ENCODE results near the gene HEYL.

HEYL gene

GRCh38 chr1:39648496-39648895, 9.1 kb upstream of the HEYL start:
- no peak overlapping the region for H3K4me2 ChIP-seq (ENCODE audit: low read depth, low read length, poor library complexity, severe bottlenecking)

GRCh38 chr1:39647247-39647646, 7.8 kb upstream of the HEYL start:
- Histone ChIP-seq H3K4me1 (ENCODE audit: insufficient read depth, low read length, poor library complexity, severe bottlenecking) (no peaks in the 10 kb centered on the region), H3F3A (ENCODE audit: low read depth) (no peaks in the 10 kb centered on the region), H3K36me3 (ENCODE audit: insufficient read depth, low read length) (no peaks in the 10 kb centered on the region), H3K4me2 (ENCODE audit: low read depth, low read length, poor library complexity, severe bottlenecking) (no peak overlapping the region), H3K79me2 (ENCODE audit: insufficient read depth, low read length) (no peaks in the 10 kb centered on the region), H3K9ac (ENCODE audit: low read depth, low read length, poor library complexity, severe bottlenecking) (no peak overlapping the region), H3K27me3 (ENCODE audit: insufficient read depth, low read length, poor library complexity, severe bottlenecking) (no peaks in the 10 kb centered on the region), H3K9me3 (ENCODE audit: insufficient read depth, low read depth, low read length) (no peaks in the 10 kb centered on the region), H3K4me3 (ENCODE audit: low read length, poor library complexity, severe bottlenecking) (no peak overlapping the region), H3K9me2 (replicated peaks; ENCODE audit: low read depth, low read length) (no peaks in the 10 kb centered on the region), H2AFZ (ENCODE audit: low read length) (no peak overlapping the region), H4K20me1 (ENCODE audit: insufficient read depth, low read length, poor library complexity, severe bottlenecking) (no peaks in the 10 kb centered on the region)
- TF ChIP-seq CTCF (conservative IDR thresholded peaks at IDR 0.05; ENCODE audit: low read length) (no peak), EZH2phosphoT487 (IDR thresholded peaks at IDR 0.05; ENCODE audit: borderline replicate concordance) (no peak)

More at GRCh38 chr1:39648496-39648895, 9.1 kb upstream of the HEYL start:
- TF ChIP-seq EZH2phosphoT487 (IDR thresholded peaks at IDR 0.05; ENCODE audit: borderline replicate concordance) (no peak), CTCF (conservative IDR thresholded peaks at IDR 0.05; ENCODE audit: low read length) (no peak)
- Histone ChIP-seq H3K9me3 (ENCODE audit: insufficient read depth, low read depth, low read length) (no peaks in the 10 kb centered on the region), H4K20me1 (ENCODE audit: insufficient read depth, low read length, poor library complexity, severe bottlenecking) (no peaks in the 10 kb centered on the region), H3K27me3 (ENCODE audit: insufficient read depth, low read length, poor library complexity, severe bottlenecking) (no peaks in the 10 kb centered on the region), H3K4me3 (ENCODE audit: low read length, poor library complexity, severe bottlenecking) (no peak overlapping the region), H3K79me2 (ENCODE audit: insufficient read depth, low read length) (no peaks in the 10 kb centered on the region), H3F3A (ENCODE audit: low read depth) (no peaks in the 10 kb centered on the region), H3K36me3 (ENCODE audit: insufficient read depth, low read length) (no peaks in the 10 kb centered on the region), H3K9me2 (replicated peaks; ENCODE audit: low read depth, low read length) (no peaks in the 10 kb centered on the region), H3K4me1 (ENCODE audit: insufficient read depth, low read length, poor library complexity, severe bottlenecking) (no peaks in the 10 kb centered on the region), H2AFZ (ENCODE audit: low read length) (no peak overlapping the region), H3K9ac (ENCODE audit: low read depth, low read length, poor library complexity, severe bottlenecking) (no peak overlapping the region)

GRCh38 chr1:39646232-39647081, 7.0 kb upstream of the HEYL start:
- Histone ChIP-seq H3F3A (ENCODE audit: low read depth) (no peaks in the 10 kb centered on the region), H3K4me3 (ENCODE audit: low read length, poor library complexity, severe bottlenecking) (no peak overlapping the region), H2AFZ (ENCODE audit: low read length) (no peak overlapping the region), H3K9me3 (ENCODE audit: insufficient read depth, low read depth, low read length) (no peaks in the 10 kb centered on the region), H3K4me1 (ENCODE audit: insufficient read depth, low read length, poor library complexity, severe bottlenecking) (no peaks in the 10 kb centered on the region), H3K4me2 (ENCODE audit: low read depth, low read length, poor library complexity, severe bottlenecking) (no peak overlapping the region), H3K27me3 (ENCODE audit: insufficient read depth, low read length, poor library complexity, severe bottlenecking) (no peaks in the 10 kb centered on the region), H3K79me2 (ENCODE audit: insufficient read depth, low read length) (no peaks in the 10 kb centered on the region), H3K9me2 (replicated peaks; ENCODE audit: low read depth, low read length) (no peaks in the 10 kb centered on the region), H3K36me3 (ENCODE audit: insufficient read depth, low read length) (no peaks in the 10 kb centered on the region), H4K20me1 (ENCODE audit: insufficient read depth, low read length, poor library complexity, severe bottlenecking) (no peaks in the 10 kb centered on the region), H3K9ac (ENCODE audit: low read depth, low read length, poor library complexity, severe bottlenecking) (no peak overlapping the region)
- no peak for TF ChIP-seq EZH2phosphoT487 (IDR thresholded peaks at IDR 0.05; ENCODE audit: borderline replicate concordance)
- TF ChIP-seq CTCF (conservative IDR thresholded peaks at IDR 0.05; ENCODE audit: low read length): no peak
